GM12872 (cell line): ENCODE results near the gene OR6S1.

ENCODE experiments used
- TF ChIP-seq, protein P1 (sequence below): IDR thresholded peaks from 3 replicates; pipeline ENCODE4 v1.5.1; 2011; ENCODE audit warnings: low read depth, mild to moderate bottlenecking, low read length, moderate library complexity; ENCODE audit not compliant: insufficient read depth

Gene OR6S1

DNA sequence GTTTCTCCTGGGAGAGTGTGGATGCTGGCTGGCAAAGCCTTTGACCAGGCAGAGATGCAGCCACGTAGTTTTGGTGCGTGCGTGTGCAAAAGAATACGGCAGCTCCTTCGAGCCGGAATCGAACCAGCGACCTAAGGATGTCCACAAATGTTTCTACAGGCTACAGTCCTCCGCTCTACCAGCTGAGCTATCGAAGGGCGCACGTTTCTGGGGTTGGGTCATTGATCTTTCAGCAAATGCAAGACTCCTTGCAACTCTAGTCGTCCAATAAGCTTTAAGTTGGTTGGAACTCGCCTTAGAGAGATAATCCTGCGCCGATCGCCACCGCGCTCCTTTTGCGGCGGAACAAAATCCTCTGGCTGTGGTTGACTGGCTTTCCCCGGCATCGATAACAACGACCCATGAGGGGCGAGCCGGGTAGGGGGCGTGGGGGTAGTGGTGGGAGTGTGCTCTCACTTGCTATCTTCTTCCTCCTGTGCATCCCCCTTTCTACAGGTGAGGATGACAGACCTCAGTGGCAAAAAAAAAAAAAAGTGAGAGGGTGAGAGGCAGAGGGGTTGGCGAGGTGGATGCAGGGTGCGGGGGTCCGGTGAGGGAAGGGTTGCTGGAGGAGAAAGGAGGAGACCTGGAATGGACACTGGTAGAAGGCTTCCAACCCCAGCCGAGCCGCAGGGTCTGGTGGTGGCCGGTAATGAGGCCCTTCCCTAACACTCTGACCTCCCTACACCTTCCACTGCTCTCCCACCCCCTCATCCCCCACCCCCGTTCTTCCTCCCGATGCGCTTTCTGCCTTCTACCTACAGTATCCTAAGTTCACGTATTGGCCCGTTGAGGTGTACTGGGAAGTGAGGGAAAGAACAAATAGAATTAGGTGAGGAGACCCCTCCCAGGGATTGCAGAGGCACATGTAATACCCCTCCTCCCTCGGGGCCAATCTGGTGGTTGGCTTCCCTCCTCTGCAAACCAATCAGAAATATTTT is 11.8 kb upstream of the OR6S1 start:
- TF ChIP-seq, protein P1, sequence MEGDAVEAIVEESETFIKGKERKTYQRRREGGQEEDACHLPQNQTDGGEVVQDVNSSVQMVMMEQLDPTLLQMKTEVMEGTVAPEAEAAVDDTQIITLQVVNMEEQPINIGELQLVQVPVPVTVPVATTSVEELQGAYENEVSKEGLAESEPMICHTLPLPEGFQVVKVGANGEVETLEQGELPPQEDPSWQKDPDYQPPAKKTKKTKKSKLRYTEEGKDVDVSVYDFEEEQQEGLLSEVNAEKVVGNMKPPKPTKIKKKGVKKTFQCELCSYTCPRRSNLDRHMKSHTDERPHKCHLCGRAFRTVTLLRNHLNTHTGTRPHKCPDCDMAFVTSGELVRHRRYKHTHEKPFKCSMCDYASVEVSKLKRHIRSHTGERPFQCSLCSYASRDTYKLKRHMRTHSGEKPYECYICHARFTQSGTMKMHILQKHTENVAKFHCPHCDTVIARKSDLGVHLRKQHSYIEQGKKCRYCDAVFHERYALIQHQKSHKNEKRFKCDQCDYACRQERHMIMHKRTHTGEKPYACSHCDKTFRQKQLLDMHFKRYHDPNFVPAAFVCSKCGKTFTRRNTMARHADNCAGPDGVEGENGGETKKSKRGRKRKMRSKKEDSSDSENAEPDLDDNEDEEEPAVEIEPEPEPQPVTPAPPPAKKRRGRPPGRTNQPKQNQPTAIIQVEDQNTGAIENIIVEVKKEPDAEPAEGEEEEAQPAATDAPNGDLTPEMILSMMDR, result no peak

DNA sequence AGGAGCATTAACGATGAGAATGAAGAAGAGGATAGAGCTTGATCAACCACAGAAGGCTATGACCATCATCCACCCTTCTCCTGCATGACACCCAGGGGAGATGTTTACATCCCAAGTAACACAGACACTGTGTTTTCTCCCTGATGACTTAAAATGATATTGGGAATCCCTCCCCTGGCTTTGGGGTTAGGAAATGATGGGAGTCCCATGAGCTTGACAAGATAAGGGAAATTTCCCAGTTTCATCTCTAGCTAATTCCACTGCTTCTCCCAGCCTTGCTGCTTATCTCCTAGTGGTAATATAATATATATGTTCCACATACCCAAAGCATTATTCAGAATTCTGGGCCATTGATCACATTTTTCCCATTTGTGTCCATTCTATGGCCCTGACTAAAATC is 4.0 kb upstream of the OR6S1 start:
- TF ChIP-seq, protein P1, result no peak

DNA sequence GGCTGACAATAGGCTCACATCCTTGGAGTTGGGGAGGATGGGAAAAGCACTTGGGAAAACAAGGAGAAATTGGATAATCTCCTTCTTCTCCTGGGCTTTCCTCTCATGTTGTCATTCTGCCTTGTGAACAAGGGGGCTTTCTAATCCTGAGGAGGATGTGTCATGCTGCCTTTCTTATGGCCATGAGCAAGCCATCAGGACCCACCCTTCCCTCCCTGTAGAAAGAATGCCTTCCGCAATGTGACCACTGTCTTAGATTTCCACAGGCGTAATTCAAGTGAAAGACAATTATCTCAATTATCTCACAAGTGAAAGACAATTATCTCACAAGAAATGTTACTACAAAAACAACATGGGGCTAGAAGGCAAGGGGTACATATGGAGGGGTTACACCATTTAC is 3.0 kb upstream of the OR6S1 start:
- TF ChIP-seq, protein P1, result no peak

DNA sequence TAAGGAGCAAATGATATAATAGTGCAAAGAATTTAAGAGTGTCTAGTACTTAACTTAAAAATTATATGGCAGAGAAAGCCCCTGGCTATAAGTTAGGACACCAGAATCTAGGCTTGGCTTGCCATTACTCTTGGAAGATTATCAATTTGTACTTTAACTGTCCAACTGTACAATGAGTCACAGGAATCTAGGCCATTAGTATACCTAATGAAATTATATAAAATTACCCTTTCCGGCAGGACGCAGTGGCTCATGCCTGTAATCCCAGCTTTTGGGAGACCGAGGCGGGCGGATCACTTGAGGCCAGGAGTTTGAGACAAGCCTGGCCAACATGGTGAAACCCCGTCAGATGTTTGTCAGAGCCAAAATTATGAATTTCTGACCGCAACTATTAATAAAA is 691 bp upstream of the OR6S1 start:
- TF ChIP-seq, protein P1, result no peak

DNA sequence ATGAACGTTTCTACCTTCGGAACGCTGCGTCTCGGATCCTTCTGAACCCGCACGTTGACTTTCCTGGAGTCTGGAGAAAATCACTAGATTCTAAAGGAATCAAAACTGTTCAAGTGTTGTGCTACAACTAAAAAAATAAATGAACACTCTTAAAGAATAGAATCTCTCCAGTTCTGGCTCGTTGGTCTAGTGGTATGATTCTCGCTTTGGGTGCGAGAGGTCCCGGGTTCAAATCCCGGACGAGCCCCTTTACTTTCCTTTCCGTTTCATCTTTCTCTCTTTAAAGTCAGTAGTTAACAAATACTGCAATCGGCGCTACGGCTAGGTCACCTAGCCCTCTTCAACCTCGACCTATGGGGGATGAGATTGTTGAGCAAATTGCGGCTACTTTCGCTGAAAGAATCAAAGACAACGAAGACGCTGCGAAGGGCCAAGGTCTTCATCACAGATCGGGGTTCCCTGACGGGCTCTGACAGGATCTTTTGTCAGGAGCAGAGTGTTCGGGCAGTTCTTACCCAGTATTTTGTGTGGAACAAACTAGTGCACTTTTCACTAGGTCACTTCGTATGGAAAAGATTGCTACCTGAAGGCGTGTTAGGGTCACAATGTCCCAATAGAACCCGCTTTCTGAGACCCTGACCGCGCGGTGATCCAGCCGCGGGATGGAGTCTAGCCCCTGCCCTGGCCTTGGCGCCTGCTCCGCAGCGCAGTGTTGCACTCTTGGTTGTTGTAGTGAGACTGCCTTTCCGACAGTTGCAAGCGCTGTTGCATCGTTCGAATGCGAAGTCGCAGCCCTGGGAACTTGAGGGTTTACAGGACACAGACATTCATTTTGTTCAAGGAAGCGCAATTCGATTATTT is 8.4 kb downstream of the OR6S1 start:
- TF ChIP-seq, protein P1, result no peak

DNA sequence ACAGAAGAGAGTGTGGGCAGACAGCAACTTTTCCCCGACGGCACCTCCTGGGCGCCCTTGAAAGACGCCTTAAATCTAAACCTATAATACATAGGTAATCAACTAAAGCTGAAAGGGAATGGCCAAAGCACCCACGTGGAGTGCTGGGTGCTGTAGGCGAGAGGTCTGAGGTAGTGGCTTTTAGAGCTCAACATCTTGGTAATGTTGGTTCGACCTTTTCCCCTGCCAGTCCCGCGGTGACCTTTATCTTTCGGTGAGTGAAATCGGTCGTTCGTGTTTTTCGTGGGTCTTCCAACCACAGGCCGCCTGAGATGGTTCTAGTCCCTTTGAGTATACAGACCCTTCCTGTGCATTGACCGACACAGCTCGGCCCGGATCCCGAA is 9.1 kb downstream of the OR6S1 start:
- TF ChIP-seq, protein P1, result no peak

DNA sequence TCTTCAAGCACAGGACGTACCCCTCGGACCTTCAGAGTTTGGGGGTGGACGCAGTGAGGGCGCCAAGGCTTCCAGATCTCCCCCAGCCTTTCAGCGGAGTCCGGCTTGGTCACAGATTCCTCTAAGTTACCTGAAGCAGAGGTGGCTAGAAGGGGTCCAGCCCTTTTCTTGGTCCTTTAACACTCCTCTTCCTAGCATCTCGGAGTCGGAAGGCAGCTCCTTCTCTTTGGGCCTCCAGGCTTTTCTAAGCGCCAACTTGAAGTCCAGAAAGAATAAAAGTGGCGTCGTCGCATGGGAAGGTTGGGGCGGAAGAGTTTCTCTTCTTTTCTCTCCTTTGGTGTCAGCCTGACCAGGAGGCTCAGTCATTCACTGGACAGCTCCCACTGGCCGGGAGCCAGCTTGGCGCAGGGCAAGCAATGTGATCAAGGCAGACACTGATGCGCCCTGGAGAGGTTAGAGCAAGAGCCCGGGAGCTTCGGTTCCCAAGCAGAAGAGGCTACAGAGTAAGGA is 9.6 kb downstream of the OR6S1 start:
- TF ChIP-seq, protein P1, result no peak
